22Rv1 (cell line): ENCODE results near the gene SAMD4A.

Experiments used
- CTCF ChIP-seq: fragments of 450-650 bp; IDR thresholded peaks from 2 replicates; pipeline ENCODE4 v1.5.1; 2017; ENCODE audit warnings: mild to moderate bottlenecking
- ZFX ChIP-seq: fragments of 450-650 bp; IDR thresholded peaks from 2 replicates; pipeline ENCODE4 v1.6.1; 2017; ENCODE audit warnings: antibody characterized with exemption, borderline replicate concordance

- TF ChIP-seq CTCF = no peak
- no peak for TF ChIP-seq ZFX
These were observed 33.8 kb downstream of the SAMD4A start for GRCh38 chr14:54600717-54601109.
